HEK293T (cell line): ENCODE measurements around the gene ARRB1.

Source experiments
- CTCF ChIA-PET: fragments of 350-600 bp; formaldehyde crosslinking; extraction: SDS; loops from one replicate; lab custom pipeline; 2021; ENCODE audit warnings: antibody characterized with exemption, inconsistent platforms; lab: Yijun Ruan, JAX
- POLR2A ChIA-PET: fragments of 350-600 bp; formaldehyde crosslinking; extraction: SDS; loops from one replicate; lab custom pipeline; 2020; ENCODE audit warnings: antibody characterized with exemption, inconsistent platforms; lab: Yijun Ruan, JAX
- DNase-seq: peaks from one replicate; pipeline ENCODE4 v3.0.0; 2012; ENCODE audit warnings: mixed read lengths; ENCODE audit errors: extremely low spot score
- ARNT ChIP-seq: fragments of 450-650 bp; IDR thresholded peaks from 2 replicates; pipeline ENCODE4 v1.6.1; 2017; ENCODE audit warnings: mild to moderate bottlenecking
- BHLHE40 ChIP-seq: fragments of 450-650 bp; IDR thresholded peaks from 2 replicates; pipeline ENCODE4 v1.6.1; 2016; ENCODE audit warnings: mild to moderate bottlenecking, moderate library complexity, borderline replicate concordance
- CTBP1 ChIP-seq: fragments of 450-650 bp; IDR thresholded peaks from 2 replicates; pipeline ENCODE4 v1.6.1; 2016; ENCODE audit warnings: borderline replicate concordance
- ELF4 ChIP-seq: fragments of 450-650 bp; IDR thresholded peaks from 2 replicates; pipeline ENCODE4 v1.6.1; 2017; ENCODE audit warnings: antibody characterized with exemption
- FOXA1 ChIP-seq: fragments of 450-650 bp; IDR thresholded peaks from 2 replicates; pipeline ENCODE4 v1.6.1; 2016; ENCODE audit warnings: mild to moderate bottlenecking
- FOXK2 ChIP-seq: fragments of 450-650 bp; IDR thresholded peaks from 2 replicates; pipeline ENCODE4 v1.6.1; 2016; ENCODE audit warnings: mild to moderate bottlenecking
- FOXM1 ChIP-seq: fragments of 450-650 bp; IDR thresholded peaks from 2 replicates; pipeline ENCODE4 v1.6.1; 2017; ENCODE audit warnings: mild to moderate bottlenecking, borderline replicate concordance
- HDGF ChIP-seq: fragments of 450-650 bp; IDR thresholded peaks from 2 replicates; pipeline ENCODE4 v1.6.1; 2017; ENCODE audit warnings: antibody characterized with exemption, borderline replicate concordance
- L3MBTL2 ChIP-seq: fragments of 450-650 bp; conservative IDR thresholded peaks from 2 replicates; pipeline ENCODE4 v1.6.1; 2016; ENCODE audit warnings: mild to moderate bottlenecking
- LEF1 ChIP-seq: fragments of 450-650 bp; IDR thresholded peaks from 2 replicates; pipeline ENCODE4 v1.6.1; 2017; ENCODE audit warnings: mild to moderate bottlenecking, borderline replicate concordance
- NFRKB ChIP-seq: fragments of 450-650 bp; IDR thresholded peaks from 2 replicates; pipeline ENCODE4 v1.6.1; 2016; ENCODE audit warnings: mild to moderate bottlenecking, moderate library complexity
- PKNOX1 ChIP-seq: fragments of 450-650 bp; IDR thresholded peaks from 2 replicates; pipeline ENCODE4 v1.6.1; 2016
- SP1 ChIP-seq: fragments of 450-650 bp; IDR thresholded peaks from 2 replicates; pipeline ENCODE4 v1.6.1; 2017
- SUZ12 ChIP-seq: fragments of 450-650 bp; IDR thresholded peaks from 2 replicates; pipeline ENCODE4 v1.6.1; 2016; ENCODE audit warnings: mild to moderate bottlenecking
- TARDBP ChIP-seq: fragments of 450-650 bp; IDR thresholded peaks from 2 replicates; pipeline ENCODE4 v1.6.1; 2016
- ZNF384 ChIP-seq: fragments of 450-650 bp; IDR thresholded peaks from 2 replicates; pipeline ENCODE4 v1.6.1; 2016

ARRB1 gene

GRCh38 chr11:75269896-75270295 is 81.6 kb downstream of the ARRB1 start:
- DNase-seq, result no peak
- ChIA-PET CTCF (interaction anchor here (0.6 to 2.3 kb wide), 4 partner anchors 21 to 409 kb away, joined by 3 to 9 read pairs (median 4); no protein-coding TSS in a partner anchor), POLR2A (no interaction called here)
- TF ChIP-seq FOXM1 (no peak), HDGF (no peak), FOXK2 (no peak), ARNT (no peak), PKNOX1 (no peak), LEF1 (no peak), ELF4 (no peak), TARDBP (no peak), CTBP1 (no peak), L3MBTL2 (no peak), SUZ12 (no peak), SP1 (no peak), BHLHE40 (no peak), ZNF384 (no peak), FOXA1 (no peak), NFRKB (no peak)

- POLR2A ChIA-PET, result no interaction called here
- no peak for DNase-seq
- TF ChIP-seq ARNT (no peak), NFRKB (no peak), SP1 (no peak), PKNOX1 (no peak), TARDBP (no peak), FOXM1 (no peak), LEF1 (no peak), FOXK2 (no peak), FOXA1 (no peak)
- CTCF ChIA-PET, result interaction anchor here (1.3 to 2.3 kb wide), 2 partner anchors 21 to 27 kb away, joined by 4 to 9 read pairs; no protein-coding TSS in a partner anchor
Measured at GRCh38 chr11:75269367-75269660, 82.1 kb downstream of the ARRB1 start.

- CTCF ChIA-PET, result interaction anchor here (1.3 kb wide), 1 partner anchor 27 kb away, joined by 4 read pairs; no protein-coding TSS in a partner anchor
Measured at GRCh38 chr11:75268626-75269366, 82.7 kb downstream of the ARRB1 start.

GRCh38 chr11:75267171-75267970 is 84.1 kb downstream of the ARRB1 start:
- CTCF ChIA-PET, result no interaction called here
- POLR2A ChIA-PET, result no interaction called here
- TF ChIP-seq SUZ12 (no peak), FOXA1 (no peak), BHLHE40 (no peak), CTBP1 (no peak), HDGF (no peak), FOXK2 (no peak), ARNT (no peak), TARDBP (no peak), SP1 (no peak), FOXM1 (no peak)
- no peak for DNase-seq

More at GRCh38 chr11:75268626-75269366, 82.7 kb downstream of the ARRB1 start:
- POLR2A ChIA-PET, result no interaction called here
- DNase-seq, result no peak
- no peak for TF ChIP-seq BHLHE40
- no peak for TF ChIP-seq CTBP1
- TF ChIP-seq SP1, result no peak
- no peak for TF ChIP-seq NFRKB

GRCh38 chr11:75265851-75266531 is 85.5 kb downstream of the ARRB1 start:
- no peak for DNase-seq
- ChIA-PET POLR2A (no interaction called here), CTCF (interaction anchor here (0.6 kb wide), 4 partner anchors 22 to 125 kb away, joined by 3 to 10 read pairs (median 3); no protein-coding TSS in a partner anchor)
- no peak for TF ChIP-seq FOXK2
- TF ChIP-seq SUZ12, result no peak

- POLR2A ChIA-PET, result no interaction called here
- CTCF ChIA-PET, result interaction anchor here (1.1 kb wide), 1 partner anchor 124 kb away, joined by 4 read pairs; no protein-coding TSS in a partner anchor
- DNase-seq, result no peak
- TF ChIP-seq HDGF, result no peak
- TF ChIP-seq ARNT, result no peak
- TF ChIP-seq BHLHE40, result no peak
- TF ChIP-seq NFRKB, result no peak
- TF ChIP-seq L3MBTL2, result no peak
- no peak for TF ChIP-seq LEF1
- no peak for TF ChIP-seq FOXM1
- no peak for TF ChIP-seq FOXK2
- no peak for TF ChIP-seq PKNOX1
- TF ChIP-seq SP1, result no peak
- no peak for TF ChIP-seq ZNF384
- no peak for TF ChIP-seq ELF4
- TF ChIP-seq FOXA1, result no peak
- TF ChIP-seq CTBP1, result no peak
- TF ChIP-seq TARDBP, result no peak
- TF ChIP-seq SUZ12, result no peak
Measured at GRCh38 chr11:75264971-75265370, 86.5 kb downstream of the ARRB1 start.
